Stomach (tissue), 9 donors: ENCODE data around the gene PRMT6. TPM values are rescaled to one million over a fixed set of nuclear protein-coding genes. Genes with fewer than 3 reads are reported as not detected.
A peak's percentile ranks its signal among the peaks of the same experiment; 100 is the strongest.

Experiments used
- DNase-seq, 2 donors: peaks; one replicate each; pipeline versions ENCODE4 v3.0.0 to v3.0.0-alpha.2; 2013 to 2019
- H3K27ac ChIP-seq, 5 donors: fragments of 200-600 bp in 4 of 5; sonication (generic) in 4 of 5; one replicate each; pipeline ENCODE4 v1.5.1; 2013 to 2019; ENCODE audit warnings: mild to moderate bottlenecking in 1 of 5, moderate library complexity in 1 of 5
- H3K27me3 ChIP-seq, 3 donors: fragments of 200-600 bp; sonication (generic); one replicate each; pipeline ENCODE4 v1.5.1; 2017 to 2019; ENCODE audit warnings: mixed run types in 1 of 3
- H3K36me3 ChIP-seq, 4 donors: fragments of 200-600 bp; sonication (generic); 1 replicate in 3 of 4; 2 replicates in 1 of 4; pipeline ENCODE4 v1.5.1; 2016 to 2019
- H3K4me1 ChIP-seq, 4 donors: fragments of 200-600 bp; sonication (generic); one replicate each; pipeline ENCODE4 v1.5.1; 2016 to 2019
- H3K4me3 ChIP-seq, 4 donors: fragments of 200-600 bp; sonication (generic) in 3 of 4; one replicate each; pipeline ENCODE4 v1.5.1; 2016 to 2019; ENCODE audit warnings: mild to moderate bottlenecking in 1 of 4
- H3K9me3 ChIP-seq, 4 donors: fragments of 200-600 bp; sonication (generic); one replicate each; pipeline ENCODE4 v1.5.1; 2016 to 2019
- CTCF ChIP-seq, 7 experiments: fragments of 450-650 bp in 4 of 7; fragments of 200-600 bp in 3 of 7; sonication (generic) in 3 of 7; IDR thresholded peaks; one replicate each; pipeline ENCODE4 v1.5.1; 2016 to 2019; ENCODE audit warnings: antibody characterized with exemption in 7 of 7, control low read depth in 2 of 7, mild to moderate bottlenecking in 1 of 7
- EP300 ChIP-seq: sonication (generic); formaldehyde crosslinking; IDR thresholded peaks from one replicate; pipeline ENCODE4 v1.6.1; 2017; ENCODE audit warnings: antibody characterized with exemption
- POLR2A ChIP-seq, 4 donors: fragments of 450-650 bp; IDR thresholded peaks; one replicate each; pipeline ENCODE4 v1.6.1; 2016; ENCODE audit warnings: antibody characterized with exemption in 4 of 4, control low read depth in 2 of 4, mild to moderate bottlenecking in 1 of 4, moderate library complexity in 1 of 4
- POLR2AphosphoS5 ChIP-seq, 3 donors: sonication (generic); formaldehyde crosslinking; IDR thresholded peaks; one replicate each; pipeline ENCODE4 v1.6.1; 2016; ENCODE audit warnings: antibody characterized with exemption in 3 of 3
- WGBS, 5 donors: extraction: QIAGEN DNeasy Blood & Tissue Kit in 3 of 5; methylation state at CpG; one replicate each; pipeline versions ENCODE4 v1.1.5 to v1.1.7; 2013 to 2018; 5-methylcytosine and 5-hydroxymethylcytosine counted together
- intact Hi-C: fragments of 100-400 bp; cut with DNase I; formaldehyde crosslinking; loops from one replicate; pipeline ENCODE4 v1.15.1; 2023; ENCODE audit warnings: low total_unique reads
- polyA plus RNA-seq, 3 donors: library from polyadenylated mRNA; stranded (reverse); fragments of 200-250 nt; gene quantifications; one replicate each; pipeline ENCODE4 v1.2.3, GENCODE V29; 2013
- total RNA-seq, 5 donors: library from RNA; depleted of rRNA; stranded (reverse); fragments of >200 nt; gene quantifications; one replicate each; pipeline versions ENCODE4 v1.1.0 to v1.2.3, GENCODE V29; 2014 to 2016
- donor health status: healthy with polysubstance abuse.
- donor health status: Bipolar disorder and iron deficiency.
- donor health status: healthy.

Gene PRMT6
- total and polyA plus RNA-seq, 8 donors = 8.1 to 18.8 (median 14.7) TPM; not detected in 1

GRCh38 chr1:107095647-107096046 lies 39.2 kb downstream of the PRMT6 start:
- intact Hi-C loops = no loop called here
- no peak for TF ChIP-seq POLR2AphosphoS5 (IDR thresholded peaks at IDR 0.05)
- no peak for TF ChIP-seq EP300
- no peak for TF ChIP-seq POLR2A (IDR thresholded peaks at IDR 0.05)
- TF ChIP-seq CTCF (IDR thresholded peaks at IDR 0.05) = no peak

GRCh38 chr1:107096690-107097089 lies 40.2 kb downstream of the PRMT6 start:
- no peaks in the 10 kb centered on the region for H3K9me3 ChIP-seq
- DNase-seq = no peak
- no peaks in the 10 kb centered on the region for H3K4me1 ChIP-seq
- H3K27me3 ChIP-seq = no peaks in the 10 kb centered on the region
- TF ChIP-seq CTCF (IDR thresholded peaks at IDR 0.05) (no peak), EP300 (no peak), POLR2A (IDR thresholded peaks at IDR 0.05) (no peak), POLR2AphosphoS5 (IDR thresholded peaks at IDR 0.05) (no peak)
- H3K36me3 ChIP-seq = no peaks in the 10 kb centered on the region
- 21 to 30% (median 23%) methylated on average over 2 of the region's 2 CpGs for WGBS, 5 donors
- H3K4me3 ChIP-seq = no peak overlapping the region
- H3K27ac ChIP-seq = no peak overlapping the region
- intact Hi-C loops = no loop called here

More at GRCh38 chr1:107095647-107096046, 39.2 kb downstream of the PRMT6 start:
- no peak overlapping the region for H3K27ac ChIP-seq
- no peaks in the 10 kb centered on the region for H3K27me3 ChIP-seq
- H3K4me3 ChIP-seq = no peak overlapping the region
- no peaks in the 10 kb centered on the region for H3K4me1 ChIP-seq
- no peaks in the 10 kb centered on the region for H3K36me3 ChIP-seq
- DNase-seq = no peak
- H3K9me3 ChIP-seq = no peaks in the 10 kb centered on the region

- intact Hi-C loops = no loop called here
- H3K4me3 ChIP-seq = no peak overlapping the region
- H3K4me1 ChIP-seq = no peaks in the 10 kb centered on the region
- no peak for DNase-seq
- TF ChIP-seq EP300 = no peak
- no peak for TF ChIP-seq POLR2AphosphoS5 (IDR thresholded peaks at IDR 0.05)
- no peak for TF ChIP-seq POLR2A (IDR thresholded peaks at IDR 0.05)
- no peak for TF ChIP-seq CTCF (IDR thresholded peaks at IDR 0.05)
- no peak overlapping the region for H3K27ac ChIP-seq
- no peaks in the 10 kb centered on the region for H3K27me3 ChIP-seq
- WGBS, 5 donors = 77 to 88% (median 84%) methylated on average over 3 of the region's 3 CpGs
- H3K9me3 ChIP-seq = no peaks in the 10 kb centered on the region
- H3K36me3 ChIP-seq = no peaks in the 10 kb centered on the region
Measured at GRCh38 chr1:107098961-107099360, 42.5 kb downstream of the PRMT6 start.

GRCh38 chr1:107100331-107100984 lies 44.0 kb downstream of the PRMT6 start:
- H3K27me3 ChIP-seq = no peaks in the 10 kb centered on the region
- TF ChIP-seq POLR2A (IDR thresholded peaks at IDR 0.05) = no peak
- TF ChIP-seq EP300 = no peak
- no peak for TF ChIP-seq POLR2AphosphoS5 (IDR thresholded peaks at IDR 0.05)
- no peak for TF ChIP-seq CTCF (IDR thresholded peaks at IDR 0.05)
- peak in 1 of 2 donors; percentile 16 for DNase-seq
- H3K36me3 ChIP-seq = no peaks in the 10 kb centered on the region
- H3K27ac ChIP-seq = no peak overlapping the region
- no peaks in the 10 kb centered on the region for H3K4me1 ChIP-seq
- no peaks in the 10 kb centered on the region for H3K9me3 ChIP-seq
- intact Hi-C loops = no loop called here
- 76 to 89% (median 88%) methylated on average over 3 of the region's 3 CpGs for WGBS, 5 donors
- H3K4me3 ChIP-seq = no peak overlapping the region
